ENCODE measurements around the gene KBTBD8.

Gene KBTBD8

GRCh38 chr3:66996696-66997095 lies 1.4 kb upstream of the KBTBD8 start:
- no peak overlapping the region for H3K27ac ChIP-seq
- no peaks in the 10 kb centered on the region for H3K36me3 ChIP-seq
- no peak for TF ChIP-seq Cebpa-rat (IDR thresholded peaks at IDR 0.05)
- H3K27me3 ChIP-seq = no peaks in the 10 kb centered on the region
- peaks cover 22% of the 10 kb centered on the region for H3K4me1 ChIP-seq
- no peak overlapping the region for H3K9ac ChIP-seq
- H3K9me3 ChIP-seq = no peaks in the 10 kb centered on the region
- no peak overlapping the region for H3K4me3 ChIP-seq
- H3K4me2 ChIP-seq = no peak overlapping the region
- H4K20me1 ChIP-seq = no peaks in the 10 kb centered on the region

- Histone ChIP-seq H3K27ac (no peak overlapping the region), H3K9ac (no peak overlapping the region), H3K36me3 (peaks cover 3% of the 10 kb centered on the region; the same call in 1 of the 2 replicates), H3K4me1 (peaks cover 22% of the 10 kb centered on the region), H3K27me3 (no peaks in the 10 kb centered on the region), H3K4me2 (peak overlapping the region; percentile 76), H3K9me3 (no peaks in the 10 kb centered on the region), H3K4me3 (peak overlapping the region; percentile 89), H4K20me1 (no peaks in the 10 kb centered on the region)
- no peak for TF ChIP-seq Cebpa-rat (IDR thresholded peaks at IDR 0.05)
Measured at GRCh38 chr3:66997560-66998112, 471 bp upstream of the KBTBD8 start.

GRCh38 chr3:66998904-66999235 lies 763 bp downstream of the KBTBD8 start:
- Histone ChIP-seq H3K9me3 (no peaks in the 10 kb centered on the region), H3K4me3 (peak overlapping the region; percentile 89), H3K4me1 (peaks cover 22% of the 10 kb centered on the region), H3K4me2 (peak overlapping the region; percentile 82), H3K36me3 (peaks cover 15% of the 10 kb centered on the region), H3K27me3 (no peaks in the 10 kb centered on the region), H3K9ac (peak overlapping the region; percentile 77), H3K27ac (no peak overlapping the region), H4K20me1 (no peaks in the 10 kb centered on the region)
- no peak for TF ChIP-seq Cebpa-rat (IDR thresholded peaks at IDR 0.05)

- Histone ChIP-seq H3K9ac (no peak overlapping the region), H3K9me3 (no peaks in the 10 kb centered on the region), H3K4me3 (no peak overlapping the region), H3K36me3 (peaks cover 18% of the 10 kb centered on the region), H3K4me1 (peaks cover 22% of the 10 kb centered on the region), H3K4me2 (peak overlapping the region; percentile 82), H3K27ac (no peak overlapping the region), H3K27me3 (no peaks in the 10 kb centered on the region), H4K20me1 (no peaks in the 10 kb centered on the region)
- no peak for TF ChIP-seq Cebpa-rat (IDR thresholded peaks at IDR 0.05)
Measured at GRCh38 chr3:67000009-67000408, 1.9 kb downstream of the KBTBD8 start.

GRCh38 chr3:67001086-67001861 lies 3.2 kb downstream of the KBTBD8 start:
- no peak overlapping the region for H3K4me3 ChIP-seq
- H4K20me1 ChIP-seq = no peaks in the 10 kb centered on the region
- no peak overlapping the region for H3K9ac ChIP-seq
- H3K4me2 ChIP-seq = no peak overlapping the region
- peaks cover 18% of the 10 kb centered on the region for H3K36me3 ChIP-seq
- no peaks in the 10 kb centered on the region for H3K9me3 ChIP-seq
- TF ChIP-seq Cebpa-rat (IDR thresholded peaks at IDR 0.05) = no peak
- H3K4me1 ChIP-seq = peaks cover 22% of the 10 kb centered on the region
- H3K27me3 ChIP-seq = no peaks in the 10 kb centered on the region
- no peak overlapping the region for H3K27ac ChIP-seq

GRCh38 chr3:67005974-67006373 lies 7.9 kb downstream of the KBTBD8 start:
- no peak for TF ChIP-seq Cebpa-rat (IDR thresholded peaks at IDR 0.05)
- H4K20me1 ChIP-seq = no peaks in the 10 kb centered on the region
- no peak overlapping the region for H3K4me2 ChIP-seq
- H3K4me1 ChIP-seq = no peaks in the 10 kb centered on the region
- H3K9ac ChIP-seq = no peak overlapping the region
- H3K36me3 ChIP-seq = peaks cover 30% of the 10 kb centered on the region
- no peaks in the 10 kb centered on the region for H3K9me3 ChIP-seq
- H3K27ac ChIP-seq = no peak overlapping the region
- no peak overlapping the region for H3K4me3 ChIP-seq
- H3K27me3 ChIP-seq = no peaks in the 10 kb centered on the region

GRCh38 chr3:67006460-67006859 lies 8.4 kb downstream of the KBTBD8 start:
- Histone ChIP-seq H3K27ac (no peak overlapping the region), H3K4me2 (no peak overlapping the region), H4K20me1 (no peaks in the 10 kb centered on the region), H3K4me1 (no peaks in the 10 kb centered on the region), H3K36me3 (peaks cover 33% of the 10 kb centered on the region), H3K4me3 (no peak overlapping the region), H3K9ac (no peak overlapping the region), H3K27me3 (no peaks in the 10 kb centered on the region), H3K9me3 (no peaks in the 10 kb centered on the region)
- no peak for TF ChIP-seq Cebpa-rat (IDR thresholded peaks at IDR 0.05)

- Histone ChIP-seq H3K27ac (no peak overlapping the region), H3K36me3 (peaks cover 28% of the 10 kb centered on the region), H3K4me3 (no peak overlapping the region), H3K9me3 (no peaks in the 10 kb centered on the region), H3K4me2 (no peak overlapping the region), H3K9ac (no peak overlapping the region), H3K4me1 (no peaks in the 10 kb centered on the region), H4K20me1 (no peaks in the 10 kb centered on the region), H3K27me3 (no peaks in the 10 kb centered on the region)
- no peak for TF ChIP-seq Cebpa-rat (IDR thresholded peaks at IDR 0.05)
Measured at GRCh38 chr3:67008388-67008787, 10.3 kb downstream of the KBTBD8 start.

- H3K27me3 ChIP-seq = no peaks in the 10 kb centered on the region
- H4K20me1 ChIP-seq = no peaks in the 10 kb centered on the region
- no peak overlapping the region for H3K27ac ChIP-seq
- no peak overlapping the region for H3K4me2 ChIP-seq
- H3K4me3 ChIP-seq = no peak overlapping the region
- TF ChIP-seq Cebpa-rat (IDR thresholded peaks at IDR 0.05) = no peak
- H3K36me3 ChIP-seq = peaks cover 20% of the 10 kb centered on the region
- H3K4me1 ChIP-seq = no peaks in the 10 kb centered on the region
- no peak overlapping the region for H3K9ac ChIP-seq
- H3K9me3 ChIP-seq = no peaks in the 10 kb centered on the region
Measured at GRCh38 chr3:67009716-67010115, 11.6 kb downstream of the KBTBD8 start.

GRCh38 chr3:67011414-67012131 lies 13.5 kb downstream of the KBTBD8 start:
- Histone ChIP-seq H3K36me3 (peaks cover 20% of the 10 kb centered on the region), H3K27ac (no peak overlapping the region), H3K4me1 (no peaks in the 10 kb centered on the region), H3K9me3 (no peaks in the 10 kb centered on the region), H4K20me1 (no peaks in the 10 kb centered on the region), H3K4me3 (no peak overlapping the region), H3K27me3 (no peaks in the 10 kb centered on the region), H3K4me2 (no peak overlapping the region), H3K9ac (no peak overlapping the region)
- no peak for TF ChIP-seq Cebpa-rat (IDR thresholded peaks at IDR 0.05)

Data from BLaER1 (cell line).